ENCODE results near the gene KIF23.

KIF23 gene

GRCh38 chr15:69475769-69476358 is 61.7 kb downstream of the KIF23 start:
- peak; percentile 98 for TF ChIP-seq CTCF (IDR thresholded peaks at IDR 0.05; ENCODE audit: low read depth, low read length)
- DNase-seq (ENCODE audit: extremely low read depth, low read depth) = peak; percentile 35

GRCh38 chr15:69476704-69477473 is 62.7 kb downstream of the KIF23 start:
- no peak for DNase-seq (ENCODE audit: extremely low read depth, low read depth)
- no peak for TF ChIP-seq CTCF (IDR thresholded peaks at IDR 0.05; ENCODE audit: low read depth, low read length)

- TF ChIP-seq CTCF (IDR thresholded peaks at IDR 0.05; ENCODE audit: low read depth, low read length) = peak; percentile 91
- no peak for DNase-seq (ENCODE audit: extremely low read depth, low read depth)
Observed at GRCh38 chr15:69478259-69478781, 64.2 kb downstream of the KIF23 start.

GRCh38 chr15:69479081-69479480 is 64.9 kb downstream of the KIF23 start:
- no peak for TF ChIP-seq CTCF (IDR thresholded peaks at IDR 0.05; ENCODE audit: low read depth, low read length)
- DNase-seq (ENCODE audit: extremely low read depth, low read depth) = no peak

- TF ChIP-seq CTCF (IDR thresholded peaks at IDR 0.05; ENCODE audit: low read depth, low read length) = no peak
- DNase-seq (ENCODE audit: extremely low read depth, low read depth) = no peak
Observed at GRCh38 chr15:69479971-69480370, 65.8 kb downstream of the KIF23 start.

GRCh38 chr15:69480932-69481331 is 66.8 kb downstream of the KIF23 start:
- no peak for DNase-seq (ENCODE audit: extremely low read depth, low read depth)
- no peak for TF ChIP-seq CTCF (IDR thresholded peaks at IDR 0.05; ENCODE audit: low read depth, low read length)

- DNase-seq (ENCODE audit: extremely low read depth, low read depth) = no peak
- no peak for TF ChIP-seq CTCF (IDR thresholded peaks at IDR 0.05; ENCODE audit: low read depth, low read length)
Observed at GRCh38 chr15:69482686-69483256, 68.6 kb downstream of the KIF23 start.

All from AG09319 (cell line).